OCI-M2 (cell line): ENCODE data around the gene ODC1.
A peak's percentile ranks its signal among the peaks of the same experiment; 100 is the strongest.

Experiments used
- DNase-seq: peaks from one replicate; lab custom pipeline; 2025; ENCODE audit not compliant: unreplicated experiment; lab: John Stamatoyannopoulos, UW

ODC1 gene

GRCh38 chr2:10417551-10418335 is 30.4 kb downstream of the ODC1 start:
- DNase-seq, result no peak

GRCh38 chr2:10415640-10416039 is 32.5 kb downstream of the ODC1 start:
- DNase-seq, result no peak

GRCh38 chr2:10415048-10415447 is 33.1 kb downstream of the ODC1 start:
- DNase-seq, result no peak

- DNase-seq, result no peak
Observed at GRCh38 chr2:10414591-10414990, 33.5 kb downstream of the ODC1 start.

GRCh38 chr2:10413991-10414451 is 34.1 kb downstream of the ODC1 start:
- DNase-seq, result no peak

- no peak for DNase-seq
Observed at GRCh38 chr2:10413503-10413902, 34.6 kb downstream of the ODC1 start.

- DNase-seq, result no peak
Observed at GRCh38 chr2:10412380-10412779, 35.7 kb downstream of the ODC1 start.

- DNase-seq, result no peak
Observed at GRCh38 chr2:10411557-10411956, 36.6 kb downstream of the ODC1 start.

GRCh38 chr2:10410823-10411437 is 37.2 kb downstream of the ODC1 start:
- DNase-seq, result no peak

GRCh38 chr2:10410001-10410822 is 37.9 kb downstream of the ODC1 start:
- peak; percentile 67 for DNase-seq

GRCh38 chr2:10408649-10409579 is 39.2 kb downstream of the ODC1 start:
- no peak for DNase-seq

GRCh38 chr2:10407841-10408648 is 40.1 kb downstream of the ODC1 start:
- DNase-seq, result no peak

GRCh38 chr2:10407432-10407831 is 40.7 kb downstream of the ODC1 start:
- DNase-seq, result no peak

GRCh38 chr2:10406491-10407188 is 41.5 kb downstream of the ODC1 start:
- DNase-seq, result no peak

GRCh38 chr2:10406016-10406415 is 42.1 kb downstream of the ODC1 start:
- no peak for DNase-seq

- DNase-seq, result no peak
Observed at GRCh38 chr2:10405448-10405847, 42.7 kb downstream of the ODC1 start.

- no peak for DNase-seq
Observed at GRCh38 chr2:10404324-10405143, 43.6 kb downstream of the ODC1 start.

GRCh38 chr2:10402653-10403215 is 45.4 kb downstream of the ODC1 start:
- DNase-seq, result no peak
